RWPE2 (cell line): ENCODE measurements around the gene SDK2.
"Not testable (repeated sequence)": the region's sequence is repeated elsewhere in the genome, so short reads cannot be mapped to it uniquely, and the experiment has no call there.

Experiments
- ATAC-seq: fragments of 200-7000 bp; cut with Tn5 transposase; 3 replicates; pipeline ENCODE4 v1.9.1; 2021; ENCODE audit warnings: low read depth
- DNase-seq: peaks from one replicate; pipeline ENCODE4 v3.0.0-alpha.2; 2020; ENCODE audit warnings: low spot score
- H3K27ac ChIP-seq: fragments of 450-650 bp; 2 replicates; pipeline ENCODE4 v1.5.1; 2017; ENCODE audit warnings: mild to moderate bottlenecking; ENCODE audit not compliant: poor library complexity, severe bottlenecking
- H3K27me3 ChIP-seq: fragments of 250-450 bp; sonication (Bioruptor Pico); 2 replicates; pipeline ENCODE4 v1.5.1; 2021; ENCODE audit warnings: mild to moderate bottlenecking, moderate library complexity; ENCODE audit not compliant: insufficient read depth, poor library complexity, severe bottlenecking
- H3K36me3 ChIP-seq: fragments of 250-450 bp; sonication (Bioruptor Pico); 2 replicates; pipeline ENCODE4 v1.5.1; 2020; ENCODE audit warnings: low read depth, mild to moderate bottlenecking, moderate library complexity
- H3K4me1 ChIP-seq: fragments of 250-450 bp; sonication (Bioruptor Pico); 2 replicates; pipeline ENCODE4 v1.5.1; 2021; ENCODE audit warnings: mild to moderate bottlenecking, moderate library complexity; ENCODE audit not compliant: insufficient read depth, poor library complexity, severe bottlenecking
- H3K4me3 ChIP-seq: fragments of 250-450 bp; sonication (Bioruptor Pico); 2 replicates; pipeline ENCODE4 v1.5.1; 2021; ENCODE audit warnings: mild to moderate bottlenecking, moderate library complexity; ENCODE audit not compliant: severe bottlenecking
- H3K9me3 ChIP-seq: fragments of 250-450 bp; sonication (Bioruptor Pico); 2 replicates; pipeline ENCODE4 v1.5.1; 2021; ENCODE audit warnings: mild to moderate bottlenecking, moderate library complexity; ENCODE audit not compliant: severe bottlenecking
- CTCF ChIP-seq: fragments of 450-650 bp; IDR thresholded peaks from one replicate; pipeline ENCODE4 v1.5.1; 2017; ENCODE audit warnings: mild to moderate bottlenecking, moderate library complexity; ENCODE audit not compliant: poor library complexity, severe bottlenecking

SDK2 gene

GRCh38 chr17:73455767-73456166 lies 188.5 kb downstream of the SDK2 start:
- no peaks in the 10 kb centered on the region for H3K9me3 ChIP-seq
- H3K27me3 ChIP-seq, result no peaks in the 10 kb centered on the region
- no peak for ATAC-seq
- TF ChIP-seq CTCF, result no peak
- no peak for DNase-seq
- H3K27ac ChIP-seq, result no peak overlapping the region
- H3K4me1 ChIP-seq, result no peaks in the 10 kb centered on the region
- H3K4me3 ChIP-seq, result no peak overlapping the region
- no peaks in the 10 kb centered on the region for H3K36me3 ChIP-seq

GRCh38 chr17:73455050-73455687 lies 189.1 kb downstream of the SDK2 start:
- TF ChIP-seq CTCF, result no peak
- ATAC-seq, result no peak; the same call in 2 of the 3 replicates
- H3K36me3 ChIP-seq, result no peaks in the 10 kb centered on the region
- H3K9me3 ChIP-seq, result no peaks in the 10 kb centered on the region
- H3K4me3 ChIP-seq, result no peak overlapping the region
- no peak for DNase-seq
- no peak overlapping the region for H3K27ac ChIP-seq
- no peaks in the 10 kb centered on the region for H3K4me1 ChIP-seq
- no peaks in the 10 kb centered on the region for H3K27me3 ChIP-seq

GRCh38 chr17:73453494-73453893 lies 190.8 kb downstream of the SDK2 start:
- not testable (repeated sequence) for H3K27ac ChIP-seq, ATAC-seq, H3K27me3 ChIP-seq, H3K36me3 ChIP-seq, H3K9me3 ChIP-seq, H3K4me3 ChIP-seq, H3K4me1 ChIP-seq, DNase-seq

GRCh38 chr17:73453090-73453489 lies 191.2 kb downstream of the SDK2 start:
- no peaks in the 10 kb centered on the region for H3K27me3 ChIP-seq
- H3K36me3 ChIP-seq, result no peaks in the 10 kb centered on the region
- no peak for DNase-seq
- no peak for ATAC-seq
- H3K4me3 ChIP-seq, result no peak overlapping the region
- TF ChIP-seq CTCF, result no peak
- H3K27ac ChIP-seq, result no peak overlapping the region
- no peaks in the 10 kb centered on the region for H3K9me3 ChIP-seq
- H3K4me1 ChIP-seq, result no peaks in the 10 kb centered on the region

GRCh38 chr17:73452009-73452408 lies 192.2 kb downstream of the SDK2 start:
- Histone ChIP-seq H3K27me3 (no peaks in the 10 kb centered on the region), H3K27ac (no peak overlapping the region), H3K9me3 (no peaks in the 10 kb centered on the region), H3K36me3 (no peaks in the 10 kb centered on the region), H3K4me1 (no peaks in the 10 kb centered on the region), H3K4me3 (no peak overlapping the region)
- no peak for ATAC-seq
- TF ChIP-seq CTCF, result no peak
- DNase-seq, result no peak
